ENCODE data around the gene CNST. TPM values are rescaled to one million over a fixed set of nuclear protein-coding genes. Genes with fewer than 3 reads are reported as not detected.
A peak's percentile ranks its signal among the peaks of the same experiment; 100 is the strongest.
"Not testable (repeated sequence)": the region's sequence is repeated elsewhere in the genome, so short reads cannot be mapped to it uniquely, and the experiment has no call there.

CNST gene
- total and polyA plus RNA-seq, 2 donors from 2014 or later: 5.6 to 24.1 TPM

- DNase-seq: peak in 1 of 5 donors; percentile 18
- Histone ChIP-seq H3K9ac (ENCODE audit: low read length in 3 of 3) (no peak overlapping the region), H3K27ac (ENCODE audit: low read depth in 2 of 2, low read length in 2 of 2) (peak overlapping the region in 1 of 2 donors; percentile 68), H3K4me1 (ENCODE audit: control insufficient read depth in 2 of 3, insufficient read depth in 2 of 3, low read depth in 1 of 3, low read length in 3 of 3) (peaks cover 0 to 35% (median 14%) of the 10 kb centered on the region in 3 donors), H3K9me3 (ENCODE audit: control insufficient read depth in 2 of 3, insufficient read depth in 1 of 3, low read length in 3 of 3) (no peaks in the 10 kb centered on the region), H3K27me3 (ENCODE audit: control insufficient read depth, insufficient read depth, low read length) (no peaks in the 10 kb centered on the region), H3K36me3 (ENCODE audit: control insufficient read depth in 2 of 3, insufficient read depth in 3 of 3, low read length in 3 of 3) (no peaks in the 10 kb centered on the region), H3K4me3 (ENCODE audit: low read length in 3 of 3) (peak overlapping the region in 1 of 3 donors; percentile 17)
- no peak for FAIRE-seq
- TF ChIP-seq CTCF (IDR thresholded peaks at IDR 0.05; ENCODE audit: borderline replicate concordance, extremely low read depth, insufficient read depth): no peak
- intact Hi-C loops (cut with DNase I): no loop called here
Measured at GRCh38 chr1:246569248-246570238, 3.3 kb downstream of the CNST start.

- DNase-seq; H3K9ac ChIP-seq (ENCODE audit: low read length in 3 of 3); H3K4me3 ChIP-seq (ENCODE audit: low read length in 3 of 3); H3K36me3 ChIP-seq (ENCODE audit: control insufficient read depth in 2 of 3, insufficient read depth in 3 of 3, low read length in 3 of 3); intact Hi-C loops (cut with DNase I); H3K27me3 ChIP-seq (ENCODE audit: control insufficient read depth, insufficient read depth, low read length); FAIRE-seq; H3K9me3 ChIP-seq (ENCODE audit: control insufficient read depth in 2 of 3, insufficient read depth in 1 of 3, low read length in 3 of 3): not testable (repeated sequence)
- Histone ChIP-seq H3K27ac (ENCODE audit: low read depth in 2 of 2, low read length in 2 of 2) (peak overlapping the region in 1 of 2 donors; percentile 64), H3K4me1 (ENCODE audit: control insufficient read depth in 2 of 3, insufficient read depth in 2 of 3, low read depth in 1 of 3, low read length in 3 of 3) (peaks cover 0 to 30% (median 6%) of the 10 kb centered on the region in 3 donors)
Measured at GRCh38 chr1:246571309-246571708, 5.1 kb downstream of the CNST start.

- FAIRE-seq: no peak
- Histone ChIP-seq H3K4me1 (ENCODE audit: control insufficient read depth in 2 of 3, insufficient read depth in 2 of 3, low read depth in 1 of 3, low read length in 3 of 3) (peaks cover 0 to 30% (median 6%) of the 10 kb centered on the region in 3 donors), H3K27me3 (ENCODE audit: control insufficient read depth, insufficient read depth, low read length) (no peaks in the 10 kb centered on the region), H3K27ac (ENCODE audit: low read depth in 2 of 2, low read length in 2 of 2) (no peak overlapping the region), H3K4me3 (ENCODE audit: low read length in 3 of 3) (no peak overlapping the region), H3K9me3 (ENCODE audit: control insufficient read depth in 2 of 3, insufficient read depth in 1 of 3, low read length in 3 of 3) (no peaks in the 10 kb centered on the region), H3K9ac (ENCODE audit: low read length in 3 of 3) (no peak overlapping the region), H3K36me3 (ENCODE audit: control insufficient read depth in 2 of 3, insufficient read depth in 3 of 3, low read length in 3 of 3) (no peaks in the 10 kb centered on the region)
- TF ChIP-seq CTCF (IDR thresholded peaks at IDR 0.05; ENCODE audit: borderline replicate concordance, extremely low read depth, insufficient read depth): no peak
- DNase-seq: no peak
- intact Hi-C loops (cut with DNase I): no loop called here
Measured at GRCh38 chr1:246571953-246572352, 5.7 kb downstream of the CNST start.

- H3K36me3 ChIP-seq (ENCODE audit: control insufficient read depth in 2 of 3, insufficient read depth in 3 of 3, low read length in 3 of 3): no peaks in the 10 kb centered on the region
- intact Hi-C loops (cut with DNase I): no loop called here
- TF ChIP-seq CTCF (IDR thresholded peaks at IDR 0.05; ENCODE audit: borderline replicate concordance, extremely low read depth, insufficient read depth): no peak
- no peaks in the 10 kb centered on the region for H3K9me3 ChIP-seq (ENCODE audit: control insufficient read depth in 2 of 3, insufficient read depth in 1 of 3, low read length in 3 of 3)
- H3K27ac ChIP-seq (ENCODE audit: low read depth in 2 of 2, low read length in 2 of 2): no peak overlapping the region
- no peaks in the 10 kb centered on the region for H3K27me3 ChIP-seq (ENCODE audit: control insufficient read depth, insufficient read depth, low read length)
- DNase-seq: no peak
- H3K4me1 ChIP-seq (ENCODE audit: control insufficient read depth in 2 of 3, insufficient read depth in 2 of 3, low read depth in 1 of 3, low read length in 3 of 3): peaks cover 0 to 23% (median 6%) of the 10 kb centered on the region in 3 donors
- no peak overlapping the region for H3K9ac ChIP-seq (ENCODE audit: low read length in 3 of 3)
- FAIRE-seq: no peak
- H3K4me3 ChIP-seq (ENCODE audit: low read length in 3 of 3): no peak overlapping the region
Measured at GRCh38 chr1:246572785-246573184, 6.5 kb downstream of the CNST start.

Data from kidney (tissue), 14 donors.